GM19193 (cell line): ENCODE data around the gene REPIN1.

Source experiments
- POLR2A ChIP-seq: IDR thresholded peaks from 4 replicates; pipeline ENCODE4 v1.6.1; 2011; ENCODE audit not compliant: insufficient read depth, insufficient read length; ENCODE audit errors: extremely low read depth

REPIN1 gene

GRCh38 chr7:150368096-150368883 is at the start of gene REPIN1:
TSS of gene REPIN1 (plus strand) at chr7:150368822. CDS start at chr7:150369712, 890 bp downstream.
- TF ChIP-seq POLR2A: peak; percentile 75

GRCh38 chr7:150321788-150322113 is 46.9 kb upstream of the REPIN1 start:
- no peak for TF ChIP-seq POLR2A

- no peak for TF ChIP-seq POLR2A
Observed at GRCh38 chr7:150322114-150322832, 46.3 kb upstream of the REPIN1 start.

- TF ChIP-seq POLR2A: peak; percentile 86
Observed at GRCh38 chr7:150322833-150323681, 45.6 kb upstream of the REPIN1 start, which contains the start of the genes ACTR3C and LRRC61. TSS of gene ACTR3C (minus strand) at chr7:150323545. CDS start at chr7:150295296, 28,249 bp downstream. TSS of gene LRRC61 (plus strand) at chr7:150323355. CDS start at chr7:150336862, 13,507 bp downstream.

- no peak for TF ChIP-seq POLR2A
Observed at GRCh38 chr7:150323682-150324372, 44.8 kb upstream of the REPIN1 start.

GRCh38 chr7:150324373-150324961 is 44.2 kb upstream of the REPIN1 start:
- TF ChIP-seq POLR2A: no peak

- TF ChIP-seq POLR2A: no peak
Observed at GRCh38 chr7:150325110-150325611, 43.5 kb upstream of the REPIN1 start.

GRCh38 chr7:150325901-150326300 is 42.7 kb upstream of the REPIN1 start:
- TF ChIP-seq POLR2A: no peak

- no peak for TF ChIP-seq POLR2A
Observed at GRCh38 chr7:150326657-150327268, 41.9 kb upstream of the REPIN1 start.

GRCh38 chr7:150327308-150327707 is 41.3 kb upstream of the REPIN1 start:
- TF ChIP-seq POLR2A: no peak

GRCh38 chr7:150329331-150330120 is 39.1 kb upstream of the REPIN1 start:
- TF ChIP-seq POLR2A: no peak

- no peak for TF ChIP-seq POLR2A
Observed at GRCh38 chr7:150330211-150330885, 38.3 kb upstream of the REPIN1 start.
